DOHH2 (cell line): ENCODE data around the gene MAML2.

Experiments used
- H3F3A ChIP-seq: fragments of 200-600 bp; sonication (generic), shearing (Covaris generic); 2 replicates; pipeline ENCODE4 v1.6.0; 2016; ENCODE audit warnings: antibody characterized with exemption, mild to moderate bottlenecking; ENCODE audit not compliant: control insufficient read depth, insufficient read depth
- H3K27ac ChIP-seq: fragments of 200-600 bp; sonication (generic); 2 replicates; pipeline ENCODE4 v1.5.1; 2014; ENCODE audit warnings: low read depth, mild to moderate bottlenecking, low read length, moderate library complexity
- H3K27me3 ChIP-seq: fragments of 200-600 bp; sonication (generic); 2 replicates; pipeline ENCODE4 v1.6.1; 2014; ENCODE audit warnings: mild to moderate bottlenecking, low read length, mixed read lengths; ENCODE audit not compliant: control insufficient read depth
- H3K36me3 ChIP-seq: fragments of 200-600 bp; sonication (generic); 2 replicates; pipeline ENCODE4 v1.6.1; 2014; ENCODE audit warnings: mild to moderate bottlenecking, low read length, moderate library complexity, mixed read lengths; ENCODE audit not compliant: control insufficient read depth
- H3K4me1 ChIP-seq: fragments of 200-600 bp; sonication (generic); 2 replicates; pipeline ENCODE4 v1.6.1; 2014; ENCODE audit warnings: mild to moderate bottlenecking, low read length, mixed read lengths; ENCODE audit not compliant: control insufficient read depth
- H3K4me2 ChIP-seq: fragments of 200-600 bp; sonication (generic); 2 replicates; pipeline ENCODE4 v1.6.0; 2014; ENCODE audit warnings: mild to moderate bottlenecking, low read length, moderate library complexity
- H3K4me3 ChIP-seq: fragments of 200-600 bp; sonication (generic); 2 replicates; pipeline ENCODE4 v1.5.1; 2014; ENCODE audit warnings: mild to moderate bottlenecking, low read length, mixed read lengths
- H3K79me2 ChIP-seq: fragments of 200-600 bp; sonication (generic); 2 replicates; pipeline ENCODE4 v1.6.1; 2014; ENCODE audit warnings: mild to moderate bottlenecking, low read length, mixed read lengths; ENCODE audit not compliant: control insufficient read depth
- H3K9me2 ChIP-seq: fragments of 200-600 bp; sonication (generic); replicated peaks from 2 replicates; pipeline ENCODE4 v1.6.1; 2014; ENCODE audit warnings: mild to moderate bottlenecking, low read length, mixed read lengths; ENCODE audit not compliant: control insufficient read depth
- H3K9me3 ChIP-seq: fragments of 200-600 bp; sonication (generic); 2 replicates; pipeline ENCODE4 v1.6.1; 2014; ENCODE audit warnings: antibody characterized with exemption, low read length, mixed read lengths; ENCODE audit not compliant: control insufficient read depth, insufficient read depth
- H4K20me1 ChIP-seq: fragments of 200-600 bp; sonication (generic); 2 replicates; pipeline ENCODE4 v1.6.0; 2014; ENCODE audit warnings: low read depth, mild to moderate bottlenecking, antibody characterized with exemption, low read length, moderate library complexity; ENCODE audit not compliant: control insufficient read depth, insufficient read depth
- CTCF ChIP-seq: fragments of 200-600 bp; sonication (generic); IDR thresholded peaks from one replicate; pipeline ENCODE4 v1.5.1; 2014; ENCODE audit warnings: antibody characterized with exemption, mild to moderate bottlenecking, low read depth, low read length; ENCODE audit not compliant: poor library complexity, severe bottlenecking
- EZH2phosphoT487 ChIP-seq: fragments of 200-600 bp; sonication (generic); IDR thresholded peaks from 2 replicates; pipeline ENCODE4 v1.6.1; 2017; ENCODE audit warnings: borderline replicate concordance, mild to moderate bottlenecking, antibody characterized with exemption, low read length, moderate library complexity, mixed read lengths

Gene MAML2

GRCh38 chr11:96043291-96043690, 299.7 kb downstream of the MAML2 start:
- H3K27me3 ChIP-seq = no peaks in the 10 kb centered on the region; the same call in 1 of the 2 replicates

GRCh38 chr11:96038046-96038445, 304.9 kb downstream of the MAML2 start:
- no peaks in the 10 kb centered on the region for H3K9me3 ChIP-seq
- H3K4me2 ChIP-seq = no peak overlapping the region
- TF ChIP-seq EZH2phosphoT487 = no peak
- TF ChIP-seq CTCF = no peak

More at GRCh38 chr11:96043291-96043690, 299.7 kb downstream of the MAML2 start:
- H3K4me3 ChIP-seq = no peak overlapping the region
- no peak for TF ChIP-seq EZH2phosphoT487
- no peak for TF ChIP-seq CTCF
- no peak overlapping the region for H3K27ac ChIP-seq
- H3K9me2 ChIP-seq = no peaks in the 10 kb centered on the region
- H3K4me2 ChIP-seq = no peak overlapping the region
- no peaks in the 10 kb centered on the region for H3K79me2 ChIP-seq
- no peaks in the 10 kb centered on the region for H3K9me3 ChIP-seq
- no peaks in the 10 kb centered on the region for H4K20me1 ChIP-seq
- H3F3A ChIP-seq = no peaks in the 10 kb centered on the region
- H3K4me1 ChIP-seq = no peaks in the 10 kb centered on the region
- no peaks in the 10 kb centered on the region for H3K36me3 ChIP-seq

GRCh38 chr11:96037405-96037949, 305.5 kb downstream of the MAML2 start:
- Histone ChIP-seq H3K4me1 (no peaks in the 10 kb centered on the region), H3K4me3 (no peak overlapping the region), H3K27ac (no peak overlapping the region), H3K36me3 (no peaks in the 10 kb centered on the region), H3K79me2 (no peaks in the 10 kb centered on the region), H3F3A (no peaks in the 10 kb centered on the region), H3K9me2 (no peaks in the 10 kb centered on the region), H3K4me2 (no peak overlapping the region), H3K9me3 (no peaks in the 10 kb centered on the region), H3K27me3 (peaks cover 6% of the 10 kb centered on the region), H4K20me1 (no peaks in the 10 kb centered on the region)
- no peak for TF ChIP-seq CTCF
- no peak for TF ChIP-seq EZH2phosphoT487

More at GRCh38 chr11:96038046-96038445, 304.9 kb downstream of the MAML2 start:
- no peaks in the 10 kb centered on the region for H3K79me2 ChIP-seq
- H3K9me2 ChIP-seq = no peaks in the 10 kb centered on the region
- peaks cover 6% of the 10 kb centered on the region for H3K27me3 ChIP-seq
- no peaks in the 10 kb centered on the region for H3K36me3 ChIP-seq
- H3K27ac ChIP-seq = no peak overlapping the region
- H3F3A ChIP-seq = no peaks in the 10 kb centered on the region
- no peak overlapping the region for H3K4me3 ChIP-seq
- no peaks in the 10 kb centered on the region for H4K20me1 ChIP-seq
- H3K4me1 ChIP-seq = no peaks in the 10 kb centered on the region
